CD4-positive, alpha-beta T cell treated with Interleukin-6 at 100 ng/mL for 8 hours (primary cell): Measurements from ENCODE around the gene UPK3A.
"Not testable (repeated sequence)": the region's sequence is repeated elsewhere in the genome, so short reads cannot be mapped to it uniquely, and the experiment has no call there.

Source experiments
- DNase-seq: peaks from one replicate; pipeline ENCODE4 v3.0.0-alpha.2; 2020; ENCODE audit warnings: mixed read lengths, low spot score

The UPK3A gene

DNA sequence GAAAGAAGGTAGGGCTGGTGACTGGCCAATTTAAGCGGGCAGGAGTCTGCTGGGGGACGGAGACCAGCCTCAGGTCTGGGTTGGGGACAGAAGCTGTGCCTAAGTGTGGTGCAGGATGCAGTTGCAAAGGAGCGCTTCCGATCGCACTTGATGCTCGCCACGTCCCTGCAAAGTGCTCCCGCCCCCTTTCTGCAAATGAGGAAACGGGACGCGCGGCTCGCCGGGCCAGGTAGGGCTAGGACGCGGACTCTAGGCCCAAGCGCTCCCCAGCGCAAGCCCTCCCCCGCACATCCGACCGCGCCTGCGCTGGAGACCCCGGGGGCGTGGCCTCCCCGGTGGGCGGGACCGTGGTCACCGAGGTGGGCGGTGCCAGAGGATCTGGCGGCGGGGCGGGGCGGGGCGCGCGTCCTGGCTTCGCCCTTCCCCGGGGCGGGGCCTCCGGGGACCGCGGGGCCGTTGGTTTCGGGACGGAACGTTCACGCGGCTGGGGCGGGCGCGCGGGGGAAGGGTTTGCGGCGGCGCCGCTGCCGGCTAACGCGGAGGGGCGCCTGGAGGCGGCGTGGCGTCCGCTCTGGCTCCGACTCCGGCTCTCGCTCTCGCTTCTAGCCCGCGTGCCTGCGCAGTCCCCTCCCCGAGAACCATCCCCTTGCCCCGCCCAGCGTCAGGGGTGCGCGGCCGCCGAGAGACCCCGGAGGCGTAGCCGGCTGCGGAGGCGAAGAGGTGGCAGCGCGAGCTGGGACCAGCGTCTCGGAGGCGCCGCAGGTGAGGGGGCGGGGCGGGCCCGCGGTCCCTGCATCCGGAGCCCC, 24.9 kb downstream of the UPK3A start, which contains the start of gene FAM118A:
TSS of gene FAM118A (plus strand) at position 513 of the 806 bp plus-strand sequence. CDS start 12,446 bp downstream, outside the sequence.
- peak; percentile 93 for DNase-seq

DNA sequence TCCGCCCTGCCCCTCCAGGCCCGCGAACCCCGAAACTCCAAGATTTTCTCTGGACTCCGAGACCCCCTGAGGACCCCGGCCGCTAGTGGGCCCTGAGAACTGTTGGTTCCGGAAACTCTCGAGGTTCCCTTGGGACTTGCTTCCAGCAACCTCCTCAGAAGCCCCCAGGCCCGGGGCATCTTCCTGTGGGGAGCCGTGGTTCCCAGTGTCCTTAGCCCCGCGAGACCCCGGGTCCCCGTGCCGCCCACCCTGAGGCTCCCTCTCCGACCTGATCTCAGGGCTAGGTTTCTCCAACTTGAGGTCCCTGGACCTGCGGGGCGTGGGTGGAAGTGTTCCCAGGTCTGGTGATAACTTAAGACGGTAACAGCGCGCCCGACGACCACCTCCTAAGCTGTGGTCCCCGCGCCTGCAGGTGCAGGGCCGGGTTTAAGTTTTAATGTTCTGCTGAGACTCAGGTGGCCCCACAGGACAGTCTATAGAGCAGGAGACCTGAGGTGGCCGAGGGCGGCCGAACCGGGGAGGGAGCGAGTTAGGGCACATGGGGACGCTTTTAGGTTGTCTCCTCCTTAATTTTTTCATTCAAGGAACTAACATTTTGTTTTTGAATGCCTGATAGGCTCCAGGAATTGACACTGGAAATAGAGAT, 25.7 kb downstream of the UPK3A start:
- no peak for DNase-seq

DNA sequence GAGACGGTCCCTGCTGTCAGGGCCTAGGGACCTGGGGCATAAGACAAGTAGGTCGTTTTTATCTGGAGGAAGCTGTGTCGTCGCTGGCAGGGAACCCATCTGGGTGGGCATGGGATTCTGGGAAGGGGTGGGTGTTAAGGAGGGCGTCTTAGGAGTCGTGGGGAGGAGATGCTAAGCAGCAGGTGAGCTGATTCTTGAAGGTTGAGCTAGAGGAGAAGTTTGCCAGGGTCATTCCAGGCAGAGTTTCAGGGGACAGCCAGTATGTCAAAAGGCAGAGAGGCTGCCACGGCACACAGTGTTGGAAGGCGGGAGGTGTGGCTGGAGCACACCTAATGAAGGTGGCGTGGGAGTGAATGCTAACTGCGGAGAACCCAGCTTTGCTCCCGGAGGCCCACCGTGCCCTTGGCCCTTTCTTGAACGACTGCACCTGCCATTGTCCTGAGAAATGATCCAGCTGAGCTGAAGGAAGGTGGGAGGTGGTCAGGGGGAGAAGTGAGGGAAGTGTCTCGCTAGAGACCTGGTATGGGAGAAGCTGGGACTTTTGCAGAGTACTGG, 26.3 kb downstream of the UPK3A start:
- DNase-seq, result no peak

DNA sequence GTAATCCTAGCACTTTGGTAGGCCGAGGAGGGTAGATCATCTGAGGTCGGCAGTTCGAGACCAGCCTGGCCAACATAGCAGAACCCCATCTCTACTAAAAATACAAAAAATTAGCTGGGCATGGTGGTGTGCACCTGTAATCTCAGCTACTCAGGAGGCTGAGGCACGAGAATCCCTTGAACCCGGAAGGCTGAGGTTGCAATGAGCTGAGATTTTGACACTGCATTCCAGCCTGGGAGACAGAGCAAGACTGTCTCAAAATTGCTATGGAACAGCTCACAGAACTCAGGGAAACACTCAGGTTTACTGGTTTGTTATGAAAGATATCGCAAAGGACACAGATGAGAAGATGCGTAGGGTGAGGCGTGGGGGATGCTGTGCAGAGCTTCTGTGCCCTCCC, 27.7 kb downstream of the UPK3A start:
- no peak for DNase-seq

DNA sequence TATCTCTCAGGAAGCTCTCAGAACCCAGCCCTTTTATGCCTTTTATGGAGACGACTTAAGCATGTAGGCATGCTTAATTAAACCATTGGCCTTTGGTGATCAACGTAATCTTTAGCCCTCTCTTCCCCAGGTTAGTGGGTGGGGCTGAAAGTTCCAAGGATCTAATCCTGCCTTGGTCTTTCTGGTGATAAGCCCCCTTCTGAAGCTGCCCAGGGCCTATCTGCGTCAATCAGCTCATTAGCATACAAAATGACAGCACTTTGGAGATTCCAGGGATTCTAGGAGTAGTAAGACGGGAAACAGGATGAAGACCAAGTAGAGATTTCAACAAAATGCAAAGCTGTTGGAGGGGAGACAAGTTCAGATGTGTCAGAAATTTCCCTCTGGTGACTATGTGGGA, 28.1 kb downstream of the UPK3A start:
- DNase-seq, result no peak

DNA sequence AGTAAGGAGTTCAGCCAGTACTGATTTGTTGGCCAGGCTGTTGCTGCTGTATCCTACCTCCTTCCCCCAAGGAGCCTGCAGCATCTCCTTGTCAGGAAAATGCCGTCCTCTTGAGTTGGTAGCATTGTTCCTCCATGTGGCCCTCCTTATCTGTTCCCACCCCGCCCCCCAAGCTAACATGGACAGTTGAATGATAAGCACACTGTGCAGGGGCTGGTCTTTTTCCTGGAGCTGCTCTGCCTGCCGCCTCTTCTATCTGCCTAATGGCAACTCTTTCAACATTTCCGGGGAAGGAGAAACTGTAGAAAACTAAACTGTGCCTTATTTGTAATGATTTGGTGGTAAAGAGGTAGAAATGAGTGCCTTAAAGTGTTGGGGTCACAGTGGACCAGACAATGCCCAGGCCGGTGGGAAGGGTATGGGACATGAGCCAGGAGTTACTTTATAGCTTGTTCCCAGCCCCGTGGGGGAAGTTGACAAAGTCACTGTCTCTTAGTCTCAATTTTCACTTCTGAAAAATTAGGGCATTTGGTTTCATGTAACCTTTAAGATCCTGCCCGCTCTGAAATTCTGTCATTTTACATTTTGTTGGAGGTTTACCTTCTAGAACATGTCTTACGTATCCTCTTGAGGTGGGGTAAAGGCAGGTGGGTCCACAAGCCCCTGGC, 29.4 kb downstream of the UPK3A start:
- DNase-seq, result no peak

DNA sequence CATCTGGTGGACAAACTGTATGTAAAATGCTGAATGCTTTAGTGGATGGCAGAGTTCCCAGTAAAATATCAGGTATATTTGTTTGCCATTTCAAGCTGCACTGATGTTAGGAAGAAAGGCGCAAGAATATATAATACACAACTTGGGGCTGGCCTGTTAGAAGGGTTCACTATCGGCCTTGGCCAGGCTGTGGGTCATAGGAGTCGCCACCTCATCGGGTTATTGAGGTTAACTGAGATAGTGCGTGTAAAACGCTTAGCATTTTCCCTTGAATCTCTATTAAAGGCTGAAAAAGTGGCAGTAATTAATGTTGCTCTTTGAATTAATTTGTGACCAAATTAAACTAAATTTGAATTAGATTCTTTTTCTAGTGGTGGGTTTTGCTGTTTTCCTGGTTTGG, 30.0 kb downstream of the UPK3A start:
- no peak for DNase-seq

DNA sequence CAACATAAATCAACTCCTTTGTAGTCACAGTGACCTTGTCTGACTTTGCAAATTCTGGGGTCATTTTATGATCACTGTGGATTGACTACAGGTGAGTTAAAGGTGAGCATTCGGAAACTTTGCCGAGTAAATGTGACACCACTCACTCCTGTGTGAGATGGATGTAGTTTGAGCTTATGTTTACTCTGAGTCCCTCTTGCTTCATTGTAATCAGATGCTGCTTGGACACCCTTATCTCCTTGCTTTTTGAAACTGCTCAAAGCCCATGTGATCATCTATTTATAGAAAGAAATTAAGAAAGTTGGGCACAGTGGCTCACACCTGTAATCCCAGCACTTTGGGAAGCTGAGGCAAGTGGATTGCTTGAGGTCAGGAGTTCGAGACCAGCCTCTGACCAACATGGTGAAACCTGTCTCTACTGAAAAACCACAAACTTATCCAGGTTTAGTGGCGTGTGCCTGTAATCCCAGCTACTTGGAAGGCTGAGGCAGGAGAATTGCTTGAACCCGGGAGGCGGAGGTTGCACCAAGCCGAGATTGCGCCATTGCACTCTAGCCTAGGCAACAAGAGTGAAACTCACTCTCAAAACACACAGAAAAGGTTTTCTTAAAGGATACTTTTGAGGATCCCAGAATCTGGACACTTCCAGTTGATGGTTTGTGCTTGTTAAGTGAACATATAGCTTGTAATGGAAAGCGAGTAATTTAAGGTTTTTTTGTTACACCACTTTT, 32.2 kb downstream of the UPK3A start:
- no peak for DNase-seq

DNA sequence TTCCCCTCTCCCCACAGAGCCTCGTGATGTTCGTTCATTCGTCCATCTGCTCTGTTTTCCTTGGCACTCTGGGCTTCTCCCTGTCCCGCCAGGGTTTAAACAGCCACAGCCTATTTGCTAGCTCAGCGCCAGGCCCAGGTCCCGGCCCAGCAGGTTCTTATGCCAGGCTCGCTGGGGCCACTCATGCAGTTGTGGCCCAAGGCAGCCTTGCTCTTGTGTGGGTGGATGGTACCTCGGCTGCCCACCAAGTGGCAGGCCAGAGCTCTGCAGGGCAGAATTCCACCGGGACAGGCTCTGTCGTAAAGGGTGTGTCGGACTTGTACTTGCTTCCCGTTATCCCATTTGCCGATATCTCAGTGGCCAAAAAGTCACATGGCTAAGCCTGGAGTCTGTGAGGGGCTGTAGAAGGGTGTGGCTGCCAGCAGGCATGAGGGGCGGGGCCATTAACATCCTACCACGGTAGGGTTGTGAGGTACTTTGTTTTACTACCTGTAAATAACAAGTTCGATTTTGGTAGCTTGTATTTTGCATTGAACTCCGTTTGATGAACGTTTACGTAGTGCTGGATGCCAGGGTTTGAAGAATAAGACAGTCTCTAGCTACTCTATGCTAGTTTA, 32.9 kb downstream of the UPK3A start:
- DNase-seq, result no peak

DNA sequence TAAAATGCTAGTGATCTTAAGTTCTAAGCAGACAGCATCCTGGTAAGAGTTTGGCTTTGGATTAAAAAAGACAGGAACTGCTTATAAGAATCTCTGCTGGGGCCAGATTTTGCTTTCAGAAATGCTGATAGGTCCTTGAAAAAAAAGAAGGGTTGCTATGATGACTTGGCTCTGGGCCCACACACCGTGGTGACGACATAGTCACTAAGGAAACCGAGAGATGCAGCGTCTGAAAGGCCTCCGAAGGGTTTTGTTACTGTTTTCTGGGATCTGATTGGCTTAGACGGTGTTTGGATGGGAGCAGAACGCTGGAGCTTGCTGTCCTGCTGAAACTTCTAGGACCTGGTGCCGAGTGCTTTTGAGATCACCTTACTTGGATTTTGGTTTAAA, 33.4 kb downstream of the UPK3A start:
- DNase-seq, result peak; percentile 91

DNA sequence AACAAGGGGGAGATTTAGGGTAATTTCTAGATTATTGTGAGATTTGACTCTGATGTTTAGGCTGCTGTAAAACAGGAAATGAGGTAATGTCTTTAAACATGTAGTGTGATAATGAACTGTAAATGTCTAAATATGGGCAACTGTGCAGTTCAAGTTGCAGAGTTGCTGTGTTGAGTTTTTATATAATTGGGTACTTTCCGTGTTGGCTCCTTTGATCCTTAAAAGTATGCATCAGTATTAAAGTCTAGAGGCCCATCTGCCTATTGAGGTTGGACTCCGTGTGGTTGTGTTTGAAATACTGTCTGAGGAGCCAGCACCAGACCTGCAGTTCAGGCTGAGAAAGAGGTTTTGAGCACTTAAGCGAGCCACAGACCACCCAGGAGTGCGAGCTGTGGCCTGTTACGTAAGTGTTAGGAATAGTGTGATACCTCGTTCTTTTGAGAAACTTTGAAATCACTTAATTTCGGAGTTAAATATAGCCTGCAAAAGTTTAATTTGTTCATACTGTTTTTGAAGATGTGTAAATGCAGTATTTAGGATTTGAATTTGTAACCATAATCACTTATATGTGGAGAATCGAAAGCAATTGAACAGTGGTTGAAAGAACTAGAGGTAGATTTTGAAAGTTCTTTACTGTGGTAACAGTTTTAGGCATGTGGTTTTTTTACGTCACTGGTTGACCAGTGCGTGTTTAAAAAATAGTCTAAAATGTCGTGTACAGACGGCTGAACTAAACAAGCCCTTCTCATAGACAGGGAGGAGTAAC, 34.0 kb downstream of the UPK3A start:
- DNase-seq, result peak; percentile 54

DNA sequence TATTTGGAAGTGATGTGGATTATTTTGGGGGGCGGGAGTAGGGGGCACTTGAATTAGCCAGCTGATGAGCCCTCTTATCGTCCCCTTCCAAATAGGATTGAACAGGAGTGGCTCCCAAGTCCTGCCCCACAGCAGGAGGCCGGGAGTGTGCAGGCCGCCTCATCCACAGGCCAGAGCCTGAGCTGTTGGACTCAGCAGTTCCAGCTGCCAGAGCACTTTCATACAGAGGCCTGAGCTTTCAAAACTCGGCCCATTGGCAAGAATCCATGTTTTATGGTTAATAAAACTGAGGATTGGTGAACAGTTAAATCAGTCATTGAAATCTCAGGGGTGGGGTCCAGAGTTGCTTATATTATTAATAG, 34.6 kb downstream of the UPK3A start:
- DNase-seq, result no peak

DNA sequence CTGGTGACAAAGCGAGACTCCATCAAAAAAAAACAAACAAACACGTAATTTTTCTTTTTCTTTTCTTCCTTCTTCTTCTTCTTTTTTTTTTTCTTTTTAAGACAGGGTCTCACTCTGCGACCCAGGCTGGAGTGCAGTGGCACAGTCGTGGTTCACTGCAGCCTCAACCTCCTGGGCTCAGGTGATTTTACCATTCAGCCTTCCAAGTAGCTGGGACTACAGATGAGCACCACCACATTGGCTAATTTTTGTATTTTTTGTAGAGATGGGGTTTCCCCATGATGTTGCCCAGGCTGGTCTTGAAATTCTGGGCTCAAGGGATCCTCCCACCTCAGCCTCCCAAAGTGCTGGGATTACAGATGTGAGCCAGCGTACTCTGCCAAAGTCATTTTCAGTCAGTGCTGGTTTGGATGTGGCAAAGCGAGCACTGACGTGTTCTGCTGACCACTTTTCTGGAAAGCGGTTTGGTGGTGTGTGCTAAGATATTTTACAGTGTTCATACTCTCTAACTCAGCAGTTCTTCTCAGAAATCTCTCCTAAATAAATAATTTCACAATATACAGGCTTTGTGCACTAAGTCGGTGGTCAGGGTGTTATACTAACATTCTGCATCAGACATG, 35.7 kb downstream of the UPK3A start:
- no peak for DNase-seq

DNA sequence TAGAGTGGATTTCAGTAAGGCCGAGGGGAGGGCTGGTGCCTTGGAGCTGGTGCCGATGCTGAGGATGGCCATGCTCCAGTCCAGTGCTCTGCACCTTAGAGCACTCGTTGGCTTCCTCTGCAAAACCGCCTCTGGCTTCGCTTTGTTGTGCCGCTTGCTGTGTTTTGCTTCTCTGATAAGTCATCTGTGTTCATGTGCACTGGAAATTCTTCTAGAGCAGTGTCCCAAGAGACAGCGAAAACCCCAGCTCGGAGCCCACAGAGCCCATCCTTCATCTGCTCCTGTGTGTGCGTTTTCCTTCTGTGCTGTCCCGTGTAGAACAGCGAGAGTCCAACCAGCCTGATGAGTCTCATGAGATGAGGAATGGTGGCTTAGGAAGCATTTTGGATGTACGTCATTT, 37.1 kb downstream of the UPK3A start:
- DNase-seq, result no peak

DNA sequence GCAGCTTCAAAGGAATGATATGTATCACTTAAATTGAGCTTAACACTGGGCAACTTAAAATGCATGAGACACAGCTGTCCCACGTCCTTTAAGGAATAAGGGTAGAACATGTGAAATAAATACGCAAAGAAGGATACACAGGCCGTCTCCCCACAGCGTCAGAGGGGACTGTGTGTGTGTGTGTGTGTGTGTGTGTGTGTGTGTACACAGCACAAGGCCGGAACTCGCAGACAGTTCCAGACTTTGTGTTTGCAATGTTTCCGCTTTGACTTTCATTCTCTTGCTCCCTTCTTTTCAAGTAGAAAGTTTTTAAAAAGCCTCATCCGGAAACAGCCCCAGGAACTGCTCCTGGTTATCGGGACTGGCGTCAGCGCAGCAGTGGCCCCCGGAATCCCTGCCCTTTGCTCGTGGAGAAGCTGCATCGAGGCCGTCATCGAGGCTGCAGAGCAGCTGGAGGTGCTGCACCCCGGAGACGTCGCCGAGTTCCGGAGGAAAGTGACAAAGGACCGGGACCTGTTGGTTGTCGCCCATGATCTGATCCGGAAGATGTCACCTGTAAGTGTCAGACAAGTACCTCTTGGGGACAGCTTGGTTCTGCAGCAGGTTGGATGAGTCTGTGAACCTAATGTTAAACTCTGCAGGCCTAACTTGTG, 38.2 kb downstream of the UPK3A start:
- DNase-seq, result no peak

DNA sequence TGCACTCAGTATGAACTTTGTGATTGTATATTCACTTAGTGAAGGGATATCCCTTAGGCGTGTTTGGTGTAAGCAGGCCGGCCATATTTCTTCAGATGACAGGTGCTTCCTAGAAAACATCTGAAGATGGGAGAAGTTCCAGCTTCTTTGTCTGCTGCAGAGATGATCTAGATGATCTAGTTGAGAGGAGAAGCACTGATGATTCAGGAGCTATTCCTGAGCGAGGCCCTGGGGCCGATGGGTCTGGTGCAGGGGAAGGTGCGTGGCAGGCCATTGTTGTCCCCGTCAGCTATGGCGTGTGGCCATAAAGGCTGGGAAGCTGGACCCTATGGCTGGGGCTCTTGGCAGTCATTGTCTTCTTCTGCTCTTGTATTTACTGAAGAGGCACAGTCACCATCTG, 38.9 kb downstream of the UPK3A start:
- DNase-seq, result no peak

DNA sequence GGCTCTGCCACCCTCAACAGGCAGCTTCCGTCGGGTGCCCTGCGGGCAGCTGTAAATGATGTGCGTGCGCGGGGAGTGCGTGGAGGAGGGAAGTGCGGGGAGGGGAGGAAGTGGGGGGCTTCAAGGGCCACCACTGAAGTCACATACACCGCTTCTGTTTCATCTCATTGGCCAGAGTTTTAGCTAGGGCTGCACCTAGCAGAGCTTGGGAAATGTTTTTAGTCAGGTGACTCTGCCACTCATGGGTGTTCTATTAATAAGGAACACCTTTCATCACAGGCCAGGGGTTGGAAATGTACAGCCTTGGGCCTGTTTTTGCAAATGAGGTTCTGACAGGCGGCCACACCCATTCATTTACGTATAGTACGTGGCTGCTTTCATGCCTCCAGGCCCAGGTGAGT, 39.6 kb downstream of the UPK3A start:
- DNase-seq, result no peak

DNA sequence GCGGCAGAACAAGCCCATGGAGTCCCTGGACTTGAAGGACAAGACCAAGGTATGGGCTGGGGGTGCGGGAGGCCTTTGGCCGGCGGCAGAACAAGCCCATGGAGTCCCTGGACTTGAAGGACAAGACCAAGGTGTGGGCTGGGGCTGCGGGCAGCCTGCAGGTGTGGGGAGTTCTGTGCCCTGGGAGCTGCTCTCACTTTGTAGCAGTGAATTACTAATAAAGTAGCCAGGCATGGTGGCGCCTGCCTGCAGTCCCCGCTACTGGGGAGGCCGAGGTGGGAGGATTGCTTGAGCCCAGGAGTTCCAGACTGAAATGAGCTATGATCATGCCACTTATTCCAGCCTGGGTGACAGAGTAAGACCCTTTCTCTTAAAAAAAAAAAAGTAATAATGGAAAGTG, 43.5 kb downstream of the UPK3A start:
- not testable (repeated sequence) for DNase-seq

DNA sequence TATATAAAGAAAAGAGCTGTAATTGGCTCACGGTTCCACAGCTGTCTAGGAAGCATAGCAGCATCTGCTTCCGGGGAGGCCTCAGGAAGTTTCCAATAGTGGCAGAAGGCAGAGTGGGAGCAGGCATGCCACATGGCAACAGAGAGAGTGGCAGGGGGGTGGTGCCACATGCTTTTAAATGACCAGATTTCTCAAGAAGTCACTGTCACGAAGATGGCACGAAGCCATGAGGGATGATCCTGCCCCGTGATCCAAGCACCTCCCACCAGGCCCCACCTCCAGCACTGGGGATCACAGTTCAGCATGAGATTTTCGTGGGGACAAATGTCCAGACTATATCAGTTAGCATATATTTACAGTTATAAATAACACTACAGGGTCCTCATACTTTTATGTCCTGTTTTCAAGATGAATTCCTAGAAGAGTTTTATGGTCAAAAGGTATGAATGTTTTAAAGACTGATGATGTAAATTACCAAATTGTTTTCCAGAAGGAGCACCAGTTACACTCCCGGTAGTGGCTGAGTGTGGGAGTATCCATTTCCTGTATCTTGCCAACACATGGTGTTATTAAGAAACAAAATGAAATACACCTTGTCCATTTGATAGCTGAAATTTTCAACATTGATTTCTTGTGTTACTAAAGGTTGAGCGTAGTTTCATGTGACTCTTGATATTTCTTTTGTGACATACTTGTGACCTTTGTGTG, 44.2 kb downstream of the UPK3A start:
- no peak for DNase-seq
